ENCODE data around the gene SLC25A4.

- TF ChIP-seq CTCF (IDR thresholded peaks at IDR 0.05) (no peak), ZFX (IDR thresholded peaks at IDR 0.05; ENCODE audit: borderline replicate concordance) (no peak)
Observed at GRCh38 chr4:185143601-185143969, 519 bp downstream of the SLC25A4 start.

Data from 22Rv1 (cell line).